PFSK-1 (cell line): Measurements from ENCODE around the gene RILP.

Source experiments
- FOXP2 ChIP-seq: optimal IDR thresholded peaks from 2 replicates; pipeline ENCODE3; 2011; ENCODE audit warnings: borderline replicate concordance, control low read depth, inconsistent platforms; ENCODE audit not compliant: insufficient read depth; ENCODE audit errors: extremely low read length, extremely low read depth
- POLR2AphosphoS5 ChIP-seq: IDR thresholded peaks from 2 replicates; pipeline ENCODE4 v1.6.1; 2012; ENCODE audit warnings: low read depth, mild to moderate bottlenecking, control low read depth, low read length, moderate library complexity
- SIN3A ChIP-seq: IDR thresholded peaks from 2 replicates; pipeline ENCODE4 v1.6.1; 2012; ENCODE audit warnings: mild to moderate bottlenecking, low read length, moderate library complexity, borderline replicate concordance; ENCODE audit not compliant: insufficient read depth
- TAF1 ChIP-seq: IDR thresholded peaks from 2 replicates; pipeline ENCODE4 v1.6.1; 2012; ENCODE audit warnings: low read length, control low read depth, borderline replicate concordance; ENCODE audit not compliant: insufficient read depth
- TF ChIP-seq, protein P1 (sequence below), 2 experiments: IDR thresholded peaks; 2 replicates each; pipeline versions ENCODE4 v1.6.1 to v1.8.0; 2011 to 2012; ENCODE audit warnings: low read depth in 2 of 2, low read length in 2 of 2, control low read depth in 1 of 2, inconsistent platforms in 1 of 2, mild to moderate bottlenecking in 1 of 2, moderate library complexity in 1 of 2; ENCODE audit not compliant: insufficient read depth in 1 of 2

RILP gene

DNA sequence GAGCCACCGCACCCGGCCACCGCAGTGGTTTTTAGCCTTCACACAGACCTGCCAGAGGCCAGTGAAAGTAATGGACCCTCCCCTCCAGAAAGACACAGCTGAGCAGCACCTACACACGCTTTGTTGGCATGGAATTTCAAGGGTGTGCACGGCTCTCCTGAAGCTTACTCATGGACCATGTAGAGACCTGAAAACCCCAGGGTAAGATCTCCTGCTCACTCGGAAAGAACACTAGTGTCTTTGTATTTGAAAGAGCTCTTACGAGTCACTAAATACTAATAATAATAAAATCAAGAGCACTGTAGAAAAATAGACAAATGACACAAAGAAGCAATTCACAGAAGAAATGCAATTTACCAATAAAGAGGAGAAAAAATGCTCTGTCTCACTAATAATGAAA, 41.0 kb downstream of the RILP start:
- TF ChIP-seq POLR2AphosphoS5 (no peak), TAF1 (no peak), SIN3A (no peak), FOXP2 (no peak)
- TF ChIP-seq, protein P1, sequence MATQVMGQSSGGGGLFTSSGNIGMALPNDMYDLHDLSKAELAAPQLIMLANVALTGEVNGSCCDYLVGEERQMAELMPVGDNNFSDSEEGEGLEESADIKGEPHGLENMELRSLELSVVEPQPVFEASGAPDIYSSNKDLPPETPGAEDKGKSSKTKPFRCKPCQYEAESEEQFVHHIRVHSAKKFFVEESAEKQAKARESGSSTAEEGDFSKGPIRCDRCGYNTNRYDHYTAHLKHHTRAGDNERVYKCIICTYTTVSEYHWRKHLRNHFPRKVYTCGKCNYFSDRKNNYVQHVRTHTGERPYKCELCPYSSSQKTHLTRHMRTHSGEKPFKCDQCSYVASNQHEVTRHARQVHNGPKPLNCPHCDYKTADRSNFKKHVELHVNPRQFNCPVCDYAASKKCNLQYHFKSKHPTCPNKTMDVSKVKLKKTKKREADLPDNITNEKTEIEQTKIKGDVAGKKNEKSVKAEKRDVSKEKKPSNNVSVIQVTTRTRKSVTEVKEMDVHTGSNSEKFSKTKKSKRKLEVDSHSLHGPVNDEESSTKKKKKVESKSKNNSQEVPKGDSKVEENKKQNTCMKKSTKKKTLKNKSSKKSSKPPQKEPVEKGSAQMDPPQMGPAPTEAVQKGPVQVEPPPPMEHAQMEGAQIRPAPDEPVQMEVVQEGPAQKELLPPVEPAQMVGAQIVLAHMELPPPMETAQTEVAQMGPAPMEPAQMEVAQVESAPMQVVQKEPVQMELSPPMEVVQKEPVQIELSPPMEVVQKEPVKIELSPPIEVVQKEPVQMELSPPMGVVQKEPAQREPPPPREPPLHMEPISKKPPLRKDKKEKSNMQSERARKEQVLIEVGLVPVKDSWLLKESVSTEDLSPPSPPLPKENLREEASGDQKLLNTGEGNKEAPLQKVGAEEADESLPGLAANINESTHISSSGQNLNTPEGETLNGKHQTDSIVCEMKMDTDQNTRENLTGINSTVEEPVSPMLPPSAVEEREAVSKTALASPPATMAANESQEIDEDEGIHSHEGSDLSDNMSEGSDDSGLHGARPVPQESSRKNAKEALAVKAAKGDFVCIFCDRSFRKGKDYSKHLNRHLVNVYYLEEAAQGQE (IDR thresholded peaks at IDR 0.05; ENCODE audit: insufficient read depth in 1 of 2, low read depth in 2 of 2, low read length in 2 of 2): no peak

DNA sequence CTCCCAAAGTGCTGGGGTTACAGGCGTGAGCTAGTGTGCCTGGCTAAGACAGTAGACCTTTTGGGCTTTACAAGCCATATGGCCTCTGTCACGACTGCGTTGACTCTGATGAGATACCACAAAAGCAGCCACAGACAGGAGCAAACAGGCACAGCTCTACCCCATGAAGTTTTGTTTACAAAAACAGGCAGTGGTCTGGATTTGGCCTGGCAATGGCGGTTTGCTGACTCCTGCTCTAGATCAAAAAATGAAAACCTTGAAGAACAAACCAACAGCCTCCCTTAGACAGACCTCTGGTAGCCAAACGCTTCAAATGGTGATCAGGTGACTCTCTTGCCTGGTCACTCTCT, 41.7 kb downstream of the RILP start:
- TF ChIP-seq FOXP2 (no peak), POLR2AphosphoS5 (no peak), TAF1 (no peak), SIN3A (no peak)
- TF ChIP-seq, protein P1 (IDR thresholded peaks at IDR 0.05; ENCODE audit: insufficient read depth in 1 of 2, low read depth in 2 of 2, low read length in 2 of 2): no peak

DNA sequence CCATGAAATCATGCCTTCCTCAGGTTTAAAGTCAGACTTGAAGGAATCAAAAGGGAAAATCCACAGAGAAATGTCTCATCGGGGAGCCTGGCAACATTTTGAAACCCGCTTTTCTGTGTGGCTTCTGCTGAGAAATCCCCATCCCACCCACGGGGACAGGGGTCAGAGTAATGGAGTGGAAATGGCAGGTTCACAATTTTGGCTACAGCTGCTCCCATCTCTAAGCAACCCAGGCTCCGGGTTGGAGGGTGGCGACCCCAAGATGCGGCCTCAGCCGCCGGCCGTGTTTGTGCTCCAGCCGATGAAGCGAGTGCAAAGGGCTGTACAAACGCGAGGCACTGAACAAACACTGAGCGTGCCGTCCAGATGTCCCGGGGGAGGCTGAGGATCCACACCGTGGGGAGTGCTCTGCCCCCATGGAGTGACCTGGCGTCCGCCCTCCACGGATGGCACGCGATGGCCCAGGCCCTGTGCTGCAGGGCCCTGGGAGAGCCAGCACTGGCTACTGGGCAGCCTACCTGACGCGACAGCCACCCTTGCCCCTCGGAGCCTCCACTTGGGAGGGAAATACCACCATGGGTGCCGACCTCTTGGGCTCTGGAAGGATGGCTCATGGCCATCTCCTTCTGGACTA, 43.2 kb downstream of the RILP start:
- TF ChIP-seq, protein P1 (IDR thresholded peaks at IDR 0.05; ENCODE audit: insufficient read depth in 1 of 2, low read depth in 2 of 2, low read length in 2 of 2): no peak
- no peak for TF ChIP-seq TAF1
- no peak for TF ChIP-seq FOXP2
- no peak for TF ChIP-seq SIN3A
- TF ChIP-seq POLR2AphosphoS5: no peak

DNA sequence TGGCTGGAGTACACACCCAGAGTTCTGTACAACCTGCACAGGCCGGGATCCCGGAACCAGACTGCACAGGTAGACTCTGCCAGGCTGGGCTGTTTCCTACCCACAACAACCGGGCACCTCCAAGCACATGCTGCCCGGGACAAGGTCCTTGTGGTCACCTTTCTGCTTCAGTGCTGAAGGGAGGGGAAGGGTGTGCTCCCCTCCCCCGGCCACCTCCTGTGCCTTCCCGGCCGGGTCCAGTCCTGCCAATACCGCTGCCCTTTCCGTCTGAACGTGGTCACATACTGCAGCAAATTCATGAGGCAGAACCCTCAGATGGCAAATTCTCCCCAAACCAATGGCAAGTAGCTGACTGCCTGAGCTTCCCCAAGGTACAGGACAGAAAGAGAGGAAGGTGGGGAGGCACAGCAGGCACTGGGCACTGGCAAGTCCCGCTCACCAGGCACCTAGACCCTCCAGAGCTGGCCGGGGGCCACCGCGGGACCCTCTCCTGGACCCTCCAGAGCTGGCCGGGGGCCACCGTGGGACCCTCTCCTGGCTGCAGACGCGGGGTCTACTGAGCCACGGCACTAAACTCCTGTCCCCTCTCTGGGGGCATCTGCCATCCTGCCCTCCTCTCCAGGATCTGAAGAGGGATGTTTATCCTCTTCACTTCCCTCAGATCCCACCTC, 43.9 kb downstream of the RILP start:
- TF ChIP-seq FOXP2 (no peak), SIN3A (no peak), POLR2AphosphoS5 (no peak), TAF1 (no peak)
- TF ChIP-seq, protein P1 (IDR thresholded peaks at IDR 0.05; ENCODE audit: insufficient read depth in 1 of 2, low read depth in 2 of 2, low read length in 2 of 2): no peak
